Activated CD4-positive, alpha-beta T cell treated with anti-CD3 and anti-CD28 coated beads, Interleukin-2, amount 10 ng/mL, durations not matched to agents 24 days and 14 days (primary cell): ENCODE results near the gene FRMD1. TPM values are rescaled to one million over a fixed set of nuclear protein-coding genes. Genes with fewer than 3 reads are reported as not detected.

ENCODE experiments used
- DNase-seq: peaks from one replicate; pipeline ENCODE4 v3.0.0; 2022
- H3K27ac Mint-ChIP-seq: one replicate; pipeline ENCODE4 v1.8.0; 2022; ENCODE audit warnings: mild to moderate bottlenecking, mixed read lengths
- H3K27me3 Mint-ChIP-seq: one replicate; pipeline ENCODE4 v1.8.0; 2022; ENCODE audit warnings: mixed read lengths
- H3K36me3 Mint-ChIP-seq: one replicate; pipeline ENCODE4 v1.8.0; 2022; ENCODE audit warnings: low read depth, mild to moderate bottlenecking, mixed read lengths
- H3K4me1 Mint-ChIP-seq: one replicate; pipeline ENCODE4 v1.8.0; 2021; ENCODE audit warnings: mixed read lengths
- H3K4me3 Mint-ChIP-seq: one replicate; pipeline ENCODE4 v1.8.0; 2022; ENCODE audit warnings: mild to moderate bottlenecking, moderate library complexity, mixed read lengths
- H3K9me3 Mint-ChIP-seq: one replicate; pipeline ENCODE4 v1.8.0; 2021; ENCODE audit warnings: mixed read lengths
- intact Hi-C: fragments of 100-400 bp; cut with micrococcal nuclease; formaldehyde crosslinking; loops from one replicate; pipeline ENCODE4 v1.15.1; 2023
- total RNA-seq: library from RNA; stranded (reverse); gene quantifications from 2 replicates; pipeline ENCODE4 v1.2.3, GENCODE V29; 2022

Gene FRMD1
- total RNA-seq, 1 donor from 2014 or later: not detected

DNA sequence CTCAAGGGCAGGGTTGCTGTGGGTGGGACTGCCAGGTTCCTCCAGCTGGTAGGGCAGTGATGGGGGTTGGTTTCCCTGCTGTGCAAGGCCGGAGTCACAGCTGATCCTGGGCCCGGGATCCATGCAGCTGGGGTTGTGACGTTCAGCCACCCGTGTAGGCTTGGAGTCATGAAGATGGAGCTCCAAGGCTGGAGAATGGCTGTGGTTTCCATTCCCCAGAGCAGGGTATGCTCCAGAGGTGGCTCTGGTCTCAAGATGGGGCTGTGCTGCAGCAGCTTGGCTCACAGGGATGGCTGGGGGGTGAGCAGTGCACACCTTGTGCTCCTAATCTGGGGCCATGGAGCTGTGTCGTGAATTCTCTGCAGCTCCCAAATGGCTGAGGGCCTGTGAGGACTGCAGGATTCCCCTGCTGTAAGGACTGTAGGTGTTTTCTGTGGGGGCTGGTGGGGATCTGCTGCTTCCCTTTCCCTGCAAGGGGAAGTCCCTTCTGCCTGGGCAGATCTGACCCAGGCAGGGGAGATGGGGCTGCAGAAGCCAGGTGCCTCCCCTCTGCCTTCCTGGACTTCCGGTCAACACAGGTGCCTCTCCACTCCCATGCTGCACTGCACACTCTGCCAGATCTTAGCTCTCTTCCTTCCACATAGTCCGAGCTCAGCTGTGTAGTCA, 65.6 kb downstream of the FRMD1 start:
- Mint-ChIP-seq H3K4me3 (no peak overlapping the region), H3K36me3 (no peaks in the 10 kb centered on the region), H3K4me1 (no peaks in the 10 kb centered on the region), H3K27me3 (no peaks in the 10 kb centered on the region), H3K9me3 (peaks cover 18% of the 10 kb centered on the region), H3K27ac (no peak overlapping the region)
- intact Hi-C loops: no loop called here
- no peak for DNase-seq

GRCh38 chr6:168012431-168013249, 66.4 kb downstream of the FRMD1 start:
- Mint-ChIP-seq H3K36me3 (no peaks in the 10 kb centered on the region), H3K27ac (no peak overlapping the region), H3K4me1 (no peaks in the 10 kb centered on the region), H3K4me3 (no peak overlapping the region), H3K9me3 (peaks cover 18% of the 10 kb centered on the region), H3K27me3 (no peaks in the 10 kb centered on the region)
- intact Hi-C loops: no loop called here
- DNase-seq: no peak

GRCh38 chr6:168011291-168011690, 67.7 kb downstream of the FRMD1 start:
- H3K9me3 Mint-ChIP-seq: peaks cover 18% of the 10 kb centered on the region
- intact Hi-C loops: no loop called here
- H3K4me3 Mint-ChIP-seq: no peak overlapping the region
- no peak overlapping the region for H3K27ac Mint-ChIP-seq
- H3K36me3 Mint-ChIP-seq: no peaks in the 10 kb centered on the region
- H3K27me3 Mint-ChIP-seq: no peaks in the 10 kb centered on the region
- DNase-seq: no peak
- H3K4me1 Mint-ChIP-seq: no peaks in the 10 kb centered on the region

- H3K27ac Mint-ChIP-seq: no peak overlapping the region
- H3K9me3 Mint-ChIP-seq: peaks cover 18% of the 10 kb centered on the region
- no peaks in the 10 kb centered on the region for H3K36me3 Mint-ChIP-seq
- H3K4me1 Mint-ChIP-seq: no peaks in the 10 kb centered on the region
- no peaks in the 10 kb centered on the region for H3K27me3 Mint-ChIP-seq
- DNase-seq: no peak
- intact Hi-C loops: no loop called here
- H3K4me3 Mint-ChIP-seq: no peak overlapping the region
These were observed 69.7 kb downstream of the FRMD1 start for GRCh38 chr6:168009331-168009730.

DNA sequence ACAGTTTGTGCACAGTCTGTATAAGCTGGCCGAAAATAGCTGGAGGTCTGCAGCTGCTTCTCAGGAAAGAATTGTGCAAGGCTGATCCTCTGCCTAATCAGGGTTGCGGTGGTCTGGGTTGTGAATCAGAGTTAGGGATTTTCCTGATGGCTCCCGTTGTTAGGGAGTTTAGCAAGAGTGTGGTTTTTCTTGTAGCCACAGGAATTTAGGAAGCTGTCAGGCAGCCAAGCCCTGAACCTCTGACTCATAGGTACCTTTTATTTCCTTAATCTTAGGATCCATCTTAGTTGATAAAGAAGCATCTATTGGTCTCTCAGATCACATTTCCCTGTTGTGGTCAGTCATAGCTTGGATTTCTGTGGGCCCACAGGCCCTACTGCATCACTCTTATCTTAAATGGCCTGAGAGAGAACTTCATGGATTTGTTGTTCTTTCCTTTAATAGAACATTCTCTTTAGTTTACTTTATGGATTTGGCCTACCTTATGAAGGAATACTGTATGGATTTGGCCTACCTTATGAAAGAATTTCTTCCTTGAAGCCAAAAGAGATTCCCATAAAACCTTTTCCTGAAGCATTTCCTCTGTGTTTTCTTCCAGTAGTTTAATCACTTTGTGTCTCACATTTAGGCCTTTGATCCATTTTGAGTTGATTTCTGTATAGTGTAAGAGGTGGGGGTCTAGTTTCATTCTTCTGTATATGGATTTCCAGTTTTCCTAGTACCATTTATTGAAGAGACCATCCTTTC, 71.2 kb downstream of the FRMD1 start:
- Mint-ChIP-seq H3K27ac (no peak overlapping the region), H3K36me3 (no peaks in the 10 kb centered on the region), H3K27me3 (no peaks in the 10 kb centered on the region), H3K9me3 (peaks cover 18% of the 10 kb centered on the region), H3K4me3 (no peak overlapping the region), H3K4me1 (peaks cover 2% of the 10 kb centered on the region)
- no peak for DNase-seq
- intact Hi-C loops: no loop called here

GRCh38 chr6:168005796-168006195, 73.2 kb downstream of the FRMD1 start:
- Mint-ChIP-seq H3K4me3 (no peak overlapping the region), H3K27ac (no peak overlapping the region), H3K27me3 (no peaks in the 10 kb centered on the region), H3K4me1 (peaks cover 2% of the 10 kb centered on the region), H3K36me3 (no peaks in the 10 kb centered on the region), H3K9me3 (peaks cover 6% of the 10 kb centered on the region)
- DNase-seq: no peak
- intact Hi-C loops: no loop called here

- intact Hi-C loops: no loop called here
- H3K4me1 Mint-ChIP-seq: peaks cover 2% of the 10 kb centered on the region
- no peak overlapping the region for H3K27ac Mint-ChIP-seq
- H3K9me3 Mint-ChIP-seq: peaks cover 5% of the 10 kb centered on the region
- H3K4me3 Mint-ChIP-seq: no peak overlapping the region
- H3K27me3 Mint-ChIP-seq: no peaks in the 10 kb centered on the region
- H3K36me3 Mint-ChIP-seq: no peaks in the 10 kb centered on the region
- DNase-seq: no peak
These were observed 74.1 kb downstream of the FRMD1 start for GRCh38 chr6:168004945-168005344.

GRCh38 chr6:168004023-168004422, 75.0 kb downstream of the FRMD1 start:
- H3K4me3 Mint-ChIP-seq: no peak overlapping the region
- DNase-seq: no peak
- no peak overlapping the region for H3K27ac Mint-ChIP-seq
- intact Hi-C loops: no loop called here
- H3K36me3 Mint-ChIP-seq: no peaks in the 10 kb centered on the region
- no peaks in the 10 kb centered on the region for H3K27me3 Mint-ChIP-seq
- H3K4me1 Mint-ChIP-seq: peaks cover 2% of the 10 kb centered on the region
- no peaks in the 10 kb centered on the region for H3K9me3 Mint-ChIP-seq

Other genes starting within 250 kb of the FRMD1 start
- not detected in 2 replicates for gene KIF25, start 81.5 kb downstream of the FRMD1 start, total RNA-seq
- 1.8 and 1.9 TPM in 2 replicates for gene DACT2, start 240.6 kb upstream of the FRMD1 start, total RNA-seq